Astrocyte of the spinal cord (primary cell): ENCODE data around the gene ADGRG1.

Experiments
- DNase-seq: peaks from one replicate; pipeline ENCODE4 v3.0.0; 2011; ENCODE audit warnings: low read depth, low spot score
- H3K4me3 ChIP-seq: 2 replicates; pipeline ENCODE4 v1.5.1; 2011; ENCODE audit warnings: low read depth, mild to moderate bottlenecking, low read length, moderate library complexity
- CTCF ChIP-seq: IDR thresholded peaks from 2 replicates; pipeline ENCODE4 v1.5.1; 2012; ENCODE audit warnings: low read depth, mild to moderate bottlenecking, low read length, inconsistent platforms
- in situ Hi-C: cut with HindIII; loops from 2 replicates; pipeline ENCODE4 v1.10.0; 2017; ENCODE audit warnings: low sequenced_read_pairs

The ADGRG1 gene

GRCh38 chr16:57628008-57628781 is at the start of gene ADGRG1:
Gene ADGRG1, plus strand, starts transcription at chr16:57628630. Its CDS starts 21,658 bp downstream, at chr16:57650288.
- no peak for TF ChIP-seq CTCF
- in situ Hi-C loops, result no loop called here
- peak within 1 kb of the TSS; percentile 24 for H3K4me3 ChIP-seq

GRCh38 chr16:57579361-57579665 is 49.1 kb upstream of the ADGRG1 start:
- TF ChIP-seq CTCF, result no peak
- no peak overlapping the region for H3K4me3 ChIP-seq
- in situ Hi-C loops, result no loop called here
- no peak for DNase-seq

More at GRCh38 chr16:57628008-57628781, at the start of gene ADGRG1:
- DNase-seq, result peak; percentile 94

GRCh38 chr16:57585051-57585687 is 43.3 kb upstream of the ADGRG1 start:
- in situ Hi-C loops, result no loop called here
- no peak for TF ChIP-seq CTCF
- DNase-seq, result no peak
- no peak overlapping the region for H3K4me3 ChIP-seq

GRCh38 chr16:57588831-57589230 is 39.6 kb upstream of the ADGRG1 start:
- H3K4me3 ChIP-seq, result no peak overlapping the region
- in situ Hi-C loops, result no loop called here
- no peak for TF ChIP-seq CTCF
- no peak for DNase-seq

- no peak overlapping the region for H3K4me3 ChIP-seq
- TF ChIP-seq CTCF, result no peak
- in situ Hi-C loops, result no loop called here
- no peak for DNase-seq
Observed at GRCh38 chr16:57589374-57589773, 39.1 kb upstream of the ADGRG1 start.

- H3K4me3 ChIP-seq, result no peak overlapping the region
- peak; percentile 79 for DNase-seq
- no peak for TF ChIP-seq CTCF
- in situ Hi-C loops, result no loop called here
Observed at GRCh38 chr16:57590654-57591085, 37.8 kb upstream of the ADGRG1 start.
